Stromal cell of bone marrow (primary cell): Measurements from ENCODE around the gene SLC39A7.

Experiments used
- DNase-seq: peaks from one replicate; pipeline ENCODE4 v3.0.0-alpha.2; 2012; ENCODE audit warnings: low read depth

Gene SLC39A7

GRCh38 chr6:33190504-33191107 lies 10.1 kb upstream of the SLC39A7 start:
- no peak for DNase-seq

GRCh38 chr6:33191383-33192104 lies 9.1 kb upstream of the SLC39A7 start:
- no peak for DNase-seq

GRCh38 chr6:33192105-33192646 lies 8.5 kb upstream of the SLC39A7 start, which contains the start of gene COL11A2:
COL11A2 (minus strand) TSS chr6:33192467; CDS start chr6:33192240, 227 bp downstream.
- DNase-seq: no peak

GRCh38 chr6:33192671-33193602 lies 7.7 kb upstream of the SLC39A7 start:
- no peak for DNase-seq

- DNase-seq: no peak
These were observed 7.0 kb upstream of the SLC39A7 start for GRCh38 chr6:33193619-33194018.

- no peak for DNase-seq
These were observed 6.2 kb upstream of the SLC39A7 start for GRCh38 chr6:33194431-33194979.

- DNase-seq: no peak
These were observed 5.1 kb upstream of the SLC39A7 start for GRCh38 chr6:33195304-33196165.

- DNase-seq: peak; percentile 44
These were observed 3.1 kb upstream of the SLC39A7 start for GRCh38 chr6:33197431-33198048.

GRCh38 chr6:33198159-33198852 lies 2.4 kb upstream of the SLC39A7 start:
- DNase-seq: no peak

- no peak for DNase-seq
These were observed 1.7 kb upstream of the SLC39A7 start for GRCh38 chr6:33198853-33199436.

- DNase-seq: no peak
These were observed 914 bp upstream of the SLC39A7 start for GRCh38 chr6:33199687-33200218.

GRCh38 chr6:33201147-33201545 lies 479 bp downstream of the SLC39A7 start:
- no peak for DNase-seq

GRCh38 chr6:33201935-33202334 lies 1.3 kb downstream of the SLC39A7 start:
- no peak for DNase-seq

- no peak for DNase-seq
These were observed 2.1 kb downstream of the SLC39A7 start for GRCh38 chr6:33202799-33203198.

- DNase-seq: no peak
These were observed 2.9 kb downstream of the SLC39A7 start for GRCh38 chr6:33203443-33204164.

GRCh38 chr6:33204165-33204414 lies 3.4 kb downstream of the SLC39A7 start:
- no peak for DNase-seq

- peak; percentile 79 for DNase-seq
These were observed 3.9 kb downstream of the SLC39A7 start, which contains the start of gene HSD17B8 for GRCh38 chr6:33204415-33205190. HSD17B8 (plus strand) TSS chr6:33204655; CDS start chr6:33204669, 14 bp downstream.
